GM13976 (cell line): ENCODE data around the gene CDKL1.

Experiments
- DNase-seq: peaks from one replicate; pipeline ENCODE4 v3.0.0; 2012; ENCODE audit warnings: low spot score
- in situ Hi-C: fragments of 300-500 bp; cut with MboI; formaldehyde crosslinking; loops from one replicate; pipeline ENCODE4 v1.12.0; 2022; ENCODE audit warnings: low sequenced_read_pairs, mixed read lengths, inconsistent platforms; ENCODE audit not compliant: unreplicated experiment
- TF ChIP-seq, protein P1 (sequence below): IDR thresholded peaks from 2 replicates; pipeline ENCODE4 v1.5.1; 2012; ENCODE audit warnings: borderline replicate concordance, mild to moderate bottlenecking; ENCODE audit not compliant: insufficient read depth; ENCODE audit errors: extremely low read depth, missing control alignments, control extremely low read depth

Gene CDKL1

GRCh38 chr14:50301914-50302313, 94.8 kb downstream of the CDKL1 start:
- in situ Hi-C loops = no loop called here
- TF ChIP-seq, protein P1, sequence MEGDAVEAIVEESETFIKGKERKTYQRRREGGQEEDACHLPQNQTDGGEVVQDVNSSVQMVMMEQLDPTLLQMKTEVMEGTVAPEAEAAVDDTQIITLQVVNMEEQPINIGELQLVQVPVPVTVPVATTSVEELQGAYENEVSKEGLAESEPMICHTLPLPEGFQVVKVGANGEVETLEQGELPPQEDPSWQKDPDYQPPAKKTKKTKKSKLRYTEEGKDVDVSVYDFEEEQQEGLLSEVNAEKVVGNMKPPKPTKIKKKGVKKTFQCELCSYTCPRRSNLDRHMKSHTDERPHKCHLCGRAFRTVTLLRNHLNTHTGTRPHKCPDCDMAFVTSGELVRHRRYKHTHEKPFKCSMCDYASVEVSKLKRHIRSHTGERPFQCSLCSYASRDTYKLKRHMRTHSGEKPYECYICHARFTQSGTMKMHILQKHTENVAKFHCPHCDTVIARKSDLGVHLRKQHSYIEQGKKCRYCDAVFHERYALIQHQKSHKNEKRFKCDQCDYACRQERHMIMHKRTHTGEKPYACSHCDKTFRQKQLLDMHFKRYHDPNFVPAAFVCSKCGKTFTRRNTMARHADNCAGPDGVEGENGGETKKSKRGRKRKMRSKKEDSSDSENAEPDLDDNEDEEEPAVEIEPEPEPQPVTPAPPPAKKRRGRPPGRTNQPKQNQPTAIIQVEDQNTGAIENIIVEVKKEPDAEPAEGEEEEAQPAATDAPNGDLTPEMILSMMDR = no peak
- DNase-seq = no peak

- in situ Hi-C loops = no loop called here
- TF ChIP-seq, protein P1 = no peak
- DNase-seq = no peak
Measured at GRCh38 chr14:50299585-50299984, 97.1 kb downstream of the CDKL1 start.

GRCh38 chr14:50290306-50290705, 106.4 kb downstream of the CDKL1 start:
- TF ChIP-seq, protein P1 = no peak
- no peak for DNase-seq
- in situ Hi-C loops = no loop called here

DNA sequence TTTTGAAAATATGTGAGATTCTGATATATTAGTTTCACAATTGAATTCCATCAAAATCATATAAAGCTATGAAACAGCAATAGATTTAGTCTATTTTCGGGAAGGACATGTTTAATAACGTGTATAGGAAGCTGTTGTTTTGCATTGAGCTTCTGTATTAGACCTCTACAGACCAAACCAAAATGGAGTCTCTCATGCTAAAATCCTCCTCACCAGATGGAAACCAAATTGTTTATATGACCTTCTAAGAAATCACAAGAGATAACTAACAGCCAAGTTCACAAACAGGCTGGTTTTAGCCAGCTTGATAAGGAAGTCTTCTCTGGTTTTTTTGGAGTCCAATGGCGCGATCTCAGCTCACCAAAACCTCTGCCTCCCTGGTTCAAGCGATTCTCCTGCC, 108.5 kb downstream of the CDKL1 start:
- TF ChIP-seq, protein P1 = no peak
- no peak for DNase-seq
- in situ Hi-C loops = no loop called here

DNA sequence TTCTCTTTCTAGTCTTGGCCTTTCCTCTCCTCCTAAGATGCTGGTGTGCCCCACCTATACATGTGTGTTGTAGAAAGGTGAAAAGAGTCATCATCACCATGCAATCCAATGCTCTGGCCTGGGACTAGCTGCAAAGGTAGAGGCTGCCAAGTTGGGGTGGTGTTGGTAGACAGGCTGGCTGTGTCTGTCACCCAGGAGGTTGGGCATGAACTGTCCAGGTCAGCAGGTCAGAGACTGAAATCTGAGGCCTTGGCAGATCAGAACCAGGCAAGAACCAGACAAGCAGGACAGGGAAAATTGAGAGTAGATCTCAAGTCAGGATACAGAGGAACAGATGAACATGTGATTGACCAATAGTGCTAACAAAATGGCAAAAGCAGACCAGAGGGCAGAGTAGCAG, 110.8 kb downstream of the CDKL1 start:
- TF ChIP-seq, protein P1 = no peak
- DNase-seq = no peak
- in situ Hi-C loops = no loop called here
